HG03520 (cell line): ENCODE results near the gene PRKCZ.
"Not testable (repeated sequence)": the region's sequence is repeated elsewhere in the genome, so short reads cannot be mapped to it uniquely, and the experiment has no call there.

Experiments used
- ATAC-seq: cut with Tn5 transposase; IDR thresholded peaks from one replicate; pipeline ENCODE4 v1.9.1; 2021; ENCODE audit warnings: mild to moderate bottlenecking, moderate library complexity; ENCODE audit not compliant: unreplicated experiment

PRKCZ gene

DNA sequence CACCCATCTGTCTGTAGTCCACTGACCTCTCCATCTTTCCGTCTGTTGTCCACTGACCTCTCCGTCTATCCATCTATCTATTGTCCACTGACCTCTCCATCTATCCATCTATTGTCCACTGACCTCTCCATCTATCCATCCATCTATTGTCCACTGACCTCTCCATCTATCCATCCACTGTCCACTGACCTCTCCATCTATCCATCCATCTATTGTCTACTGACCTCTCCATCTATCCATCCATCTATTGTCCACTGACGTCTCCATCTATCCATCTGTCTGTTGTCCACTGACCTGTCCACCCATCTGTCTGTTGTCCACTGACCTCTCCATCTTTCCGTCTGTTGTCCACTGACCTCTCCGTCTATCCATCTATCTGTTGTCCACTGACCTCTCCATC is 97.7 kb downstream of the PRKCZ start:
- not testable (repeated sequence) for ATAC-seq

DNA sequence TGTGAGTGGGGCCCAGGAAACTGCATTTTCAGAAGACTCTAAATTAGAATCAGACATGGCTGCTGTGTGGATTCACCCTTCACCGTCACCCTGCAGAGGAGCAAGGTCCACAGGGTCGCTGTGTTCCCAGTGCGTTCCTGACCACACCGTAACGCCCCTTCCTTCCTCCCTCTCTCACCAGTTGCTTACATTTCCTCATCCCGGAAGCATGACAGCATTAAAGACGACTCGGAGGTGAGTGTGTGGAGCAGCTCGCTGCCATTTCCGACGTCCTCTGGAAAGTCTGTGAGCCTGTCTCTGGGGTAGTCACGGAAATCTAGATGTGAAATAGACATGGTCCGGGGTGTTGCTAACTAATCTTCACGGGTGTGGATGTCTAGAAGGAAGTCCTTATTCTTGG is 98.5 kb downstream of the PRKCZ start:
- ATAC-seq, result no peak

GRCh38 chr1:2150801-2151200 is 100.6 kb downstream of the PRKCZ start:
- ATAC-seq, result no peak

- no peak for ATAC-seq
Measured at GRCh38 chr1:2151252-2151651, 101.0 kb downstream of the PRKCZ start.

- no peak for ATAC-seq
Measured at GRCh38 chr1:2151911-2152310, 101.7 kb downstream of the PRKCZ start.

DNA sequence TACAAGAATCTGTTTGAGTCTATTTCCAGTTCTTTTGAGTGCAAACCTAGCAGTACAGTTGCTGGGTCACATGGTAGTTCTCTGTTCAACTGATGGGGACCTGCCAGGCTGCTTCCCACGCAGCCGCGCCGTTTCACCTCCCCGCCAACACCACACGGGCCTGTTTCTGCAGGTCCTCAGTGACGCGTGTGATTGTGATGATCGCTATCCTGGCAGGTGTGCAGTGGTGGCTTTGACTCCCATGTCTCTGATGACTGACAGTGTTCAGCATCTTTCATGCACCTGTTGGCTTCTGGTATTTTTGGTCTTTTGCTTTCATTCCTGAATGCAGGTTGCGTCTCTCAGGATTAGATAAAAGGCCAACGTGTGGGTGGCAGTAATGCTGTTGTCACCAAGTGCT is 102.7 kb downstream of the PRKCZ start:
- no peak for ATAC-seq

DNA sequence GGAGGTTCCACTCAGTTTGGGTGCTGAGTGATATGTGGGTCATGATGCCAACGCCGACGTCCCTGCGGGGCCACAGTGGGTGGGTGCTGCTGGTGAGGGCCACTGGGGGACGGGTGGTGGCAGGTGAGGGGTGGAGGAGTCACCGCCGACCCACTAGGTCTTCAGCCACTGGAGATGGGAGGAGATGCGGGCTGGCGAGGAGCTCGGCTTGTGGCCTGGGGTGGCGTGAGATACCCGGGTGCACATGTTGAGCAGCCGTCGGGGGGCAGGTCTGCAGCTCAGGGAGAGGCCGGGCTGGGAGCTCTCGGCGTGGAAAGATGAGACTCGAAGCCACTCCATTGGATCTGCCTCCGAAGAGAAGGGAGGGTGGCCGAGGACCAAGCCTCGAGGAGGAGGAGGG is 103.8 kb downstream of the PRKCZ start:
- no peak for ATAC-seq

DNA sequence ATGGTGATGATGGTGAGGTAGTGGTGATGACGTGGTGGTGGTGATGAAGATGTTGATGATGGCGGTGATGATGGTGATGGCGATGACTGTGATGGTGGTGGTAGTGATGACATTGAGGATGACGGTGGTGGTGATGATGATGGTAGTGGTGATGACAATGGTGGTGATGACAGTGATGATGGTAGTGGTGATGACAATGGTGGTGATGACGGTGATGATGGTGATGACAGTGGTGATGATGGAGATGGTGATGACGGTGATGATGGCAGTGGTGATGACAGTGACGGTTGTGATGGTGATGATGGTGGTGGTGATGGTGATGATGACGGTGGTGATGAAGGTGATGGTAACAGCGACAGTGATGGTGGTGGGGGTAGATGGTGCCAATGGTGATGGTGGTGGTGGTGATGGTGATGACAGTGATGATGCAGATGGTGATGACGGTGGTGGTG is 105.0 kb downstream of the PRKCZ start:
- ATAC-seq, result no peak

- ATAC-seq, result no peak
Measured at GRCh38 chr1:2155788-2156187, 105.6 kb downstream of the PRKCZ start.

DNA sequence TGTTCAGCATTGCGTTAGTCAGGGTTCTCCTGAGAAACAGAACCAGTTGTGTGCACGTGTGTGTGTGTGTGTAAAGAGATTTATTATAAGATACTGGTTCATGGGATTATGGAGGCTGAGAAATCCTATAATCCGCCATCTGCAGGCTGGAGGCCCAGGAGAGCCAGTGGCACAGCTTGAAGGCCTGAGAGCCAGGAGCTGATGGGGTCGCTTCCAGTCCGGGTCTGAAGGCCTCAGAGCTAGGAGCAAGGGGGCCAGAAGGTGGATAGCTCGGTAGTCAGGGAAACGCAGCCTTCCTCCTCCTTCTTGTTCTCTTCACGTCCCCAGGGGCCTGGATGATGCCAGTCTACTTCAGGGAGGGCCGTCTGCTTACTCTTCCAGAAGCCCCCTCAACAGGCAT is 106.7 kb downstream of the PRKCZ start:
- no peak for ATAC-seq

- no peak for ATAC-seq
Measured at GRCh38 chr1:2157856-2158255, 107.6 kb downstream of the PRKCZ start.

DNA sequence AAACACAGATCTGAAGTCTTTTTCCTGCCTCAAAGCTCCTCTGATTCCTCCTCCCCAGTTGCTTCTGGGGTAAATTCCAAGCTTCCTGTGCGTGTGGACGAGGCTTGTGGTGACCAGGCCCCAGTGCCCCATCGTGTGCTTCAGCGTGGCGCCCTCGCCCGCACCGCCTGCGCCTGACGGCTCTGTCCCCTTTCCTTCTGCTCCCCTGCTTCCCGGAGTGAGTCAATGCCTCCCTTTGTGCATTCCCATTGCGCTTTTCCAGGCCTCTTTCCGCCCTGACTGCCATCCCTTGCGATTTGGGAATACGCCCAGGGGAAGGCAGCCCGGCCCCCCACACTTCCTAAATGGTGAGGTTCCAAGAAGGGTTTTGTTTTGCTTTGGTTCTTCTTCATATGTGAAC is 108.1 kb downstream of the PRKCZ start:
- no peak for ATAC-seq

GRCh38 chr1:2159124-2159523 is 108.9 kb downstream of the PRKCZ start:
- ATAC-seq, result no peak

DNA sequence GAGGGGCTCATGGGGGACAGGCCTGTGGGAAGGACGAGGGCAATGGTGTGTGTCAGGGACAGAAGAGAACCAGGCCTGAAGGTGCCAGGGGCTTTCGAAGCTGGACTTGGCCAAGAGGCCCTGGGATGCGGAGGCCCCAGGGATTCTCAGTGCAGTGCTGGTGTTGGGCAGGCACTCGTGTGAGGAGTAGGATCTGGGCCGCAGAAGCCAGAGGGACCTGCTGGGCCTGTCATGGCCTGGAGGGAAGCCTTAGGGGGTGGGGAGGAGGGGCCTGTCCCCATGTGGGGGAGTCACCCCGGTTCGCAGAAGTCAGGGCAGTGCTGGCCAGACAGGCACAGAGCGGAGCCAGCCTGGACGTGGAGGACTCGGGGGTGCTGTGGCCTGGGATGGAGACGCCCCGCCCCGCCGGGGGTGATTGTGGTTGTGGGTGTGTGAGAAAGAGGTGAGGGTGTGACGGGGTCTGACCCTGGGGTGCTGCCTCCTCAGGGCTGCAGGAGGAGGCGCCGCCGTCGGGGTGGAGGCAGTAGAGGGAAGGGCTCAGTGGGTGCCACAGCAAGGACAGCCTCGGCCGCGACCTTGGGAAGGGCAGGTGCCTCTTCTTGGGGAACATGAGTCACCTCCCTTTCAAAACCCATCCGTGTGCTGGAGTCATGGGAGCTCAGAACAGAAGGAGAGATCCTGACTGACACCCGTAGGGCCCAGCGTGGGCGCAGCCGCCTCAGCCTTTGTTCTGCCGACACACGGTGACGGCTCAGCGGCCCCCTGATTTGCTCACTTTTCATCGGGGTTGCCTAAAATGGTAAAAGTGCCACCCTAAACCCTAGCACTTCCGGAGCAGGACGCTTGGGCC is 110.5 kb downstream of the PRKCZ start:
- ATAC-seq, result no peak

GRCh38 chr1:2163205-2163604 is 113.0 kb downstream of the PRKCZ start:
- no peak for ATAC-seq

GRCh38 chr1:2165646-2166045 is 115.4 kb downstream of the PRKCZ start:
- no peak for ATAC-seq

- ATAC-seq, result no peak
Measured at GRCh38 chr1:2166254-2166653, 116.0 kb downstream of the PRKCZ start.

DNA sequence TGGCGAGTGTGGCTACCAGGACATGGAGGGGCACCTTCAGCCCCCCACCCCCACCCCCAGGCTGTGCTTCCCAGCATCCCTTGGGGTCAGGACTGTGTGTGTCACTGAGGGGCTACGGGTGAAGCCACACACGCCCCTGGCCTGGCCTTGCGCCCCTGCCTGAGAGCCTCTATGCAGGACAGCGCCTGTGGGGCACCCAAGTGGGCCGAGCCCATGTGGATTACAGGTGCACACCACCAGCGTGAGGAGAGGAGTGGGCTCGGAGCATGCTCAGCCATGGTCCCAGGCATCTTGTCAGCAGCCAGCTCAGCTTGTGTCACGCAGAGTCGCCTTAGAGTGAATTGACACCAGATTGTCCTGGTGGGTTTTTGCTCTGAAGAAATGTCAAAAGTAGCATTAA is 116.5 kb downstream of the PRKCZ start:
- no peak for ATAC-seq

DNA sequence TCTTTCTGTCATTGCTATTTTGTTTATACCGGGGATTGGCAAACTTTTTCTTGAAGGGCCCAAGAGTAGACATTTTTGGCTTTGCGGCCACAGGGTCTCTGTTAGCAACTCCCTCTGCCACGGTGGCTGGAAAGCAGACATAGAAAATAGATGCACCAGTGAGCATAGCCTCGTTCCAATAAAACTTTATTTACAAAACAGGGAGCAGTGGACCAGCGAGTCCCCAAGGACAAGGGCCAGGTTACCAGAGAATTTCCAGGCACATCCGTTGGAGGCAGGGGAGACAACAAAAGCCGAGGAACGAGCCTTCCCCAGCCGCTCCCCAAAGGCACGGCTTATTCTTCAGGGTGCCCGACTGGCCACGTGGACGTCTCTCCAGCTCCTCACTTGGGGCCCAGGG is 117.9 kb downstream of the PRKCZ start:
- no peak for ATAC-seq

- ATAC-seq, result no peak
Measured at GRCh38 chr1:2168535-2168934, 118.3 kb downstream of the PRKCZ start.

DNA sequence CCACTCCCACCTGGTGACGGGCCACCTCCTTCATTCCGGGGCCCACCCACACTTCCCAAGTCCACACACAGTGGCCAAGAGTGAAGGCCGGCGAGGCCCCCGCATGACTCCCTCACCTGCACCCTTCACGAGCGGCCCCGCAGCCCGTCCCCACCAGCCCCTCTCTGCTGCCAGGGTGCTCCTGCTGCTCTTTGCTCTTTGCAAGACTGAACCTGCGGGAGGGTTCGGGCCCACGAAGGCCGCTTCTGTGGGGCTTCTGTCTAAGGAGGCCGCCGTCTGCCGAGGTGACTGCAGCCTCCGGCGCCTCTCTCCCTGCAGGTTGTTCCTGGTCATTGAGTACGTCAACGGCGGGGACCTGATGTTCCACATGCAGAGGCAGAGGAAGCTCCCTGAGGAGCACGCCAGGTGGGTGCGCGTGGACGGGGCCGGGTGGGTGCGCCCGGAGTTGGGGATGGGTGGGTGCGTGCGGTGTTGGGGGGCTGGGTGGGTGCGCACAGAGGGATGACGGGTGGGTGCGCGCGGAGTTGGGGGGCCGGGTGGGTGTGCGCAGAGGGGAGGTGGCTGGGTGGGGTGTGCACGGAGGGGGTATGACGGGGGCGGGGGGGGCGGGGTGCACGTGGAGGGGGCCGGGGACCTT is 119.1 kb downstream of the PRKCZ start:
- no peak for ATAC-seq

DNA sequence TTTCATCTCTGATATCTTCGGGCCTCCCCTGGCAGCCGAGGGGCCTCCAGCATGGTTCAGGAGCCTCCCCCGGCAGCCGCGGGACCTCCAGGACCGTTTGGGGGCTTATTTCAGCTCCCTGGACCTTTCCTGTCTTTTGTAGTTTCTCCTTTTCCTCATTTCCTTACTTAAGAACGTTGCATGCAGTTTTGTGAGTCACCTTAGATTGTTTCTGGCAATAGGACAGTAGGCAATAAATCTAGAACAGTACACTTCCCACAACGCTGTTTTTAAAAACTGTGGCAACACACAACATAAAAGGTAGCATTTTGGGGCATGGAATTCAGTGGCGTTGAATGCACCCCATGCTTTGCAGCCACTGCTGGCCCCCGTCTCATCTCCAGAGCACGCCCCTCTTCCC is 120.0 kb downstream of the PRKCZ start:
- ATAC-seq, result no peak
